Transverse colon (tissue), 3 donors: ENCODE data around the gene FNTB.

Experiments
- POLR2A ChIP-seq: fragments of 450-650 bp; IDR thresholded peaks from one replicate; pipeline ENCODE4 v1.6.1; 2016; ENCODE audit warnings: antibody characterized with exemption, mild to moderate bottlenecking, moderate library complexity
- TF ChIP-seq, protein P1 (sequence below), 5 experiments: fragments of 200-600 bp in 3 of 5; fragments of 450-650 bp in 2 of 5; sonication (generic) in 3 of 5; IDR thresholded peaks; 1 replicate in 2 of 5; 2 replicates in 3 of 5; pipeline ENCODE4 v1.5.1; 2016 to 2017; ENCODE audit warnings: antibody characterized with exemption in 5 of 5, inconsistent platforms in 3 of 5, mild to moderate bottlenecking in 2 of 5, moderate library complexity in 1 of 5

DNA sequence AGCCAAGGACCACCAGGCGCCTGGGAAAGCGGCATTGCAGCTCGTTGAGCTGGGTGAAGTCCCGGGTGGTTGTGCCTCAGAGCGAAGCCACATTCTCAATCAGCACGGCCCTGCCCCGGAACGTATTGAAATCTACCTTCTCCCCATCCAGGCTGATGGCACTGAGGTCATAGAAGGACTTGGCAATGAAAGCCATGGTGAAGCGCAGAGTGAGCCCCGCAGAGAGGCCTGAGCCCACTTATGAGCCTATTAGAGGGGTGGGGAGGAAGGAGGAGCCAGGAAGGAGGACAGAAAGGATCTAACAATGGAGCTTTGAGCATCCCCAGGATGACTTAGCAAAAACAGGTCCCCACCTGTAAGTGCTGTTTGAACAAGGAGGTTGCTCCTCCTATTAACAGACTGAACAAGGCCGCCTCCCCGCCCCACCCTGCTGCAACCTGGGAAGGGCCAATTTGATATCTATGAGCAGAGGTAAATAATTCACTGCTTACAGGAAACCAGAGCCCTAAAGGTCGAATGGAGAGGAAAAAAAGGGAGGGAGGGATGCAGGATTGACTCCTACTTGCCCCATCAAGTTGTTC lies 44.1 kb upstream of the FNTB start, which contains the start of gene GPX2:
- TF ChIP-seq, protein P1, sequence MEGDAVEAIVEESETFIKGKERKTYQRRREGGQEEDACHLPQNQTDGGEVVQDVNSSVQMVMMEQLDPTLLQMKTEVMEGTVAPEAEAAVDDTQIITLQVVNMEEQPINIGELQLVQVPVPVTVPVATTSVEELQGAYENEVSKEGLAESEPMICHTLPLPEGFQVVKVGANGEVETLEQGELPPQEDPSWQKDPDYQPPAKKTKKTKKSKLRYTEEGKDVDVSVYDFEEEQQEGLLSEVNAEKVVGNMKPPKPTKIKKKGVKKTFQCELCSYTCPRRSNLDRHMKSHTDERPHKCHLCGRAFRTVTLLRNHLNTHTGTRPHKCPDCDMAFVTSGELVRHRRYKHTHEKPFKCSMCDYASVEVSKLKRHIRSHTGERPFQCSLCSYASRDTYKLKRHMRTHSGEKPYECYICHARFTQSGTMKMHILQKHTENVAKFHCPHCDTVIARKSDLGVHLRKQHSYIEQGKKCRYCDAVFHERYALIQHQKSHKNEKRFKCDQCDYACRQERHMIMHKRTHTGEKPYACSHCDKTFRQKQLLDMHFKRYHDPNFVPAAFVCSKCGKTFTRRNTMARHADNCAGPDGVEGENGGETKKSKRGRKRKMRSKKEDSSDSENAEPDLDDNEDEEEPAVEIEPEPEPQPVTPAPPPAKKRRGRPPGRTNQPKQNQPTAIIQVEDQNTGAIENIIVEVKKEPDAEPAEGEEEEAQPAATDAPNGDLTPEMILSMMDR (IDR thresholded peaks at IDR 0.05): no peak
- peak; percentile 77 for TF ChIP-seq POLR2A
